Tibial nerve (tissue), 4 donors: ENCODE data around the gene MLLT1.

ENCODE experiments used
- EP300 ChIP-seq, 2 donors: sonication (generic); formaldehyde crosslinking; IDR thresholded peaks; one replicate each; pipeline ENCODE4 v1.6.1; 2017; ENCODE audit warnings: antibody characterized with exemption in 2 of 2, mild to moderate bottlenecking in 1 of 2
- POLR2A ChIP-seq, 2 donors: fragments of 450-650 bp; IDR thresholded peaks; one replicate each; pipeline ENCODE4 v1.6.1; 2017; ENCODE audit warnings: antibody characterized with exemption in 2 of 2, mild to moderate bottlenecking in 2 of 2, moderate library complexity in 2 of 2
- TF ChIP-seq, protein P1 (sequence below), 5 experiments: fragments of 200-600 bp in 3 of 5; fragments of 450-650 bp in 2 of 5; sonication (generic) in 3 of 5; IDR thresholded peaks; one replicate each; pipeline ENCODE4 v1.5.1; 2016 to 2019; ENCODE audit warnings: antibody characterized with exemption in 5 of 5, mild to moderate bottlenecking in 3 of 5, moderate library complexity in 2 of 5

DNA sequence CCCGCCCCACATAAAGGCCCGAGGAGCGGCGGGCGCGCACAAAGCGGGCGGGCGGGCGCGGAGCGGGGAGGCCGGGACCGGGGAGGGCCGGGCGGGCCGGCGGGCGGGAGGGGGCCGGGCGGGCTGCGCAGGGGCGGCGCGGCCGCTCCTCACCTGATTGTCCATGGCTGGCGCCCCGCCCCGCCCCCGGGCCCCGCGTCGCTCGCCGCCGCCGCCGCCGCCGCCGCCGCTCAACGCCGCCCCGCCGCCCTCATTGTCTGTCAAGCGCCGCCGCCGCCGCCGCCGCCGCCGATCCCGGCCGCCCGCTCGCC is 200 bp downstream of the MLLT1 start:
- TF ChIP-seq, protein P1, sequence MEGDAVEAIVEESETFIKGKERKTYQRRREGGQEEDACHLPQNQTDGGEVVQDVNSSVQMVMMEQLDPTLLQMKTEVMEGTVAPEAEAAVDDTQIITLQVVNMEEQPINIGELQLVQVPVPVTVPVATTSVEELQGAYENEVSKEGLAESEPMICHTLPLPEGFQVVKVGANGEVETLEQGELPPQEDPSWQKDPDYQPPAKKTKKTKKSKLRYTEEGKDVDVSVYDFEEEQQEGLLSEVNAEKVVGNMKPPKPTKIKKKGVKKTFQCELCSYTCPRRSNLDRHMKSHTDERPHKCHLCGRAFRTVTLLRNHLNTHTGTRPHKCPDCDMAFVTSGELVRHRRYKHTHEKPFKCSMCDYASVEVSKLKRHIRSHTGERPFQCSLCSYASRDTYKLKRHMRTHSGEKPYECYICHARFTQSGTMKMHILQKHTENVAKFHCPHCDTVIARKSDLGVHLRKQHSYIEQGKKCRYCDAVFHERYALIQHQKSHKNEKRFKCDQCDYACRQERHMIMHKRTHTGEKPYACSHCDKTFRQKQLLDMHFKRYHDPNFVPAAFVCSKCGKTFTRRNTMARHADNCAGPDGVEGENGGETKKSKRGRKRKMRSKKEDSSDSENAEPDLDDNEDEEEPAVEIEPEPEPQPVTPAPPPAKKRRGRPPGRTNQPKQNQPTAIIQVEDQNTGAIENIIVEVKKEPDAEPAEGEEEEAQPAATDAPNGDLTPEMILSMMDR (IDR thresholded peaks at IDR 0.05) = no peak
- TF ChIP-seq POLR2A (IDR thresholded peaks at IDR 0.05) = no peak
- no peak for TF ChIP-seq EP300 (IDR thresholded peaks at IDR 0.05)
